ENCODE results near the gene CFAP100. TPM values are rescaled to one million over a fixed set of nuclear protein-coding genes. Genes with fewer than 3 reads are reported as not detected.

The CFAP100 gene
- total RNA-seq, 1 experiment from 2014 or later, result not detected

- no peak for TF ChIP-seq EZH2 (IDR thresholded peaks at IDR 0.05)
- TF ChIP-seq FOSL1 (IDR thresholded peaks at IDR 0.05; ENCODE audit: low read depth), result no peak
- TF ChIP-seq EGR1 (IDR thresholded peaks at IDR 0.05; ENCODE audit: low read depth), result no peak
- no peak for TF ChIP-seq EZH2phosphoT487 (IDR thresholded peaks at IDR 0.05; ENCODE audit: borderline replicate concordance)
- no peak for TF ChIP-seq CTCF (IDR thresholded peaks at IDR 0.05 in 2 of 3, conservative IDR thresholded peaks at IDR 0.05 in 1 of 3; ENCODE audit: borderline replicate concordance in 1 of 3, insufficient read depth in 1 of 3, low read depth in 2 of 3, low read length in 2 of 3)
- Histone ChIP-seq H3K27me3 (ENCODE audit: insufficient read depth, low read length) (no peaks in the 10 kb centered on the region), H3K9ac (ENCODE audit: low read length) (no peak overlapping the region), H3K4me2 (ENCODE audit: low read length) (no peak overlapping the region), H3K79me2 (ENCODE audit: insufficient read depth, low read length) (no peaks in the 10 kb centered on the region), H3K4me3 (replicated peaks in 1 of 2; ENCODE audit: low read depth in 1 of 2, low read length in 2 of 2) (no peak overlapping the region), H3K9me3 (ENCODE audit: control insufficient read depth in 1 of 2, insufficient read depth in 1 of 2, low read depth in 1 of 2, low read length in 2 of 2) (no peaks in the 10 kb centered on the region), H3K36me3 (ENCODE audit: control insufficient read depth in 1 of 2, insufficient read depth in 2 of 2, low read length in 2 of 2) (peaks cover 0 to 5% of the 10 kb centered on the region in 2 experiments; a peak in 2 of 4 replicates), H3K9me2 (ENCODE audit: insufficient read depth) (no peaks in the 10 kb centered on the region), H3K4me1 (ENCODE audit: control insufficient read depth in 1 of 2, insufficient read depth in 2 of 2, low read length in 2 of 2) (peaks cover 0 to 7% of the 10 kb centered on the region in 2 experiments; a peak in 1 of 4 replicates), H4K20me1 (ENCODE audit: insufficient read depth) (no peaks in the 10 kb centered on the region), H3K27ac (ENCODE audit: low read depth, low read length) (no peak overlapping the region), H2AFZ (ENCODE audit: low read depth, low read length, poor library complexity, severe bottlenecking) (no peak overlapping the region)
- ChIA-PET CTCF (no interaction called here), POLR2A (no interaction called here), RAD21 (ENCODE audit: low non-redundant PET in 1 of 2, low total read pairs in 2 of 2, uncharacterized antibody in 2 of 2, unreplicated experiment in 2 of 2) (no interaction called here)
- ATAC-seq (no peak), DNase-seq (ENCODE audit: low read depth, low spot score) (no peak)
- intact Hi-C loops (cut with micrococcal nuclease), result no loop called here
- no TSS peak for BruUV-seq (replicated peaks)
Observed at GRCh38 chr3:126435456-126436315, 41.0 kb downstream of the CFAP100 start.
